GM13977 (cell line): ENCODE results near the gene CABP4.

Experiments used
- DNase-seq: peaks from one replicate; pipeline ENCODE4 v3.0.0; 2012; ENCODE audit warnings: low spot score
- in situ Hi-C: fragments of 300-500 bp; cut with MboI; formaldehyde crosslinking; loops from one replicate; pipeline ENCODE4 v1.12.0; 2022; ENCODE audit warnings: low sequenced_read_pairs, low pct_unique_long_range_greater_than_20kb, mixed read lengths, inconsistent platforms; ENCODE audit not compliant: unreplicated experiment
- TF ChIP-seq, protein P1 (sequence below): IDR thresholded peaks from 2 replicates; pipeline ENCODE4 v1.5.1; 2012; ENCODE audit warnings: mild to moderate bottlenecking, control low read depth; ENCODE audit not compliant: insufficient read depth; ENCODE audit errors: extremely low read depth, missing control alignments

Gene CABP4

DNA sequence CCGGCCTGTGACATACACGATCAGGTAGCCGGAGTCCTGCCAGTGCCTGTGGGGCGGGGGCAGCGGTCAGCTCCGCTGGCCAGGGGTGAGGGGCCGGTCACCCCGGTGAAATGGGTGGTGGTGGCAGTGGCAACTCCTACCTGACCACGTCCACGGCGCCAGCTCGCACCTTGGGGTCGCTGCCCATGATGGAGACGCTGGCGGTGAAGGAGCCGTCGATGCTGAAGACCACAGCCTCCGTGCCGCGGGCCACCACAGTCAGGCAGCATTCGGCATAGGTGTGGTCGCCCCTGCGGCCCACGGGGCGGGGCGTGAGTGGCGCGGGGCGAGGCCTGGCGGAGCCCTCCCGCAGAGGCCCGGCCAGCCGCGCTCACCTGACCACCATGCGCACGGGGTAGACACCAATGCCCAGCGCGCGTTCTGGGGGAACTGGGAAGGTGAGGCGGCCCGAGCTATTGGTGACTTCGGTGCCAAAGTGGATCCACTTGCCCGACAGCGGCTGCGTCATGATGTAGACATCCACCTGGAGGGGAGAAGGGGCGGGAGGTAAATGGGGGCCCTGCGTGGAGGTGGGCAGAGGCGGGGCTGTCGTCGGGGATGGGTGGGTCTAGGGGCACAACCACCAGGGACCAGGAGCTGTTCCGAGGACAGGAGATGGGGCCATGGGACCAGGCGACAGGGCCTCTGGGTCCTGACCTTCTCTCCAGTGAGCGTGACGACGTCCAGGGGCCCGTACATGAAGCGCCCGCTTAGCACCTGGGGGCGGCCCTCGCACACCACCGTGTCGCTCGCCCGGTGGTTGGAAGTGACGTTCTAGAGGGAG, 38.6 kb downstream of the CABP4 start:
- in situ Hi-C loops = no loop called here
- TF ChIP-seq, protein P1, sequence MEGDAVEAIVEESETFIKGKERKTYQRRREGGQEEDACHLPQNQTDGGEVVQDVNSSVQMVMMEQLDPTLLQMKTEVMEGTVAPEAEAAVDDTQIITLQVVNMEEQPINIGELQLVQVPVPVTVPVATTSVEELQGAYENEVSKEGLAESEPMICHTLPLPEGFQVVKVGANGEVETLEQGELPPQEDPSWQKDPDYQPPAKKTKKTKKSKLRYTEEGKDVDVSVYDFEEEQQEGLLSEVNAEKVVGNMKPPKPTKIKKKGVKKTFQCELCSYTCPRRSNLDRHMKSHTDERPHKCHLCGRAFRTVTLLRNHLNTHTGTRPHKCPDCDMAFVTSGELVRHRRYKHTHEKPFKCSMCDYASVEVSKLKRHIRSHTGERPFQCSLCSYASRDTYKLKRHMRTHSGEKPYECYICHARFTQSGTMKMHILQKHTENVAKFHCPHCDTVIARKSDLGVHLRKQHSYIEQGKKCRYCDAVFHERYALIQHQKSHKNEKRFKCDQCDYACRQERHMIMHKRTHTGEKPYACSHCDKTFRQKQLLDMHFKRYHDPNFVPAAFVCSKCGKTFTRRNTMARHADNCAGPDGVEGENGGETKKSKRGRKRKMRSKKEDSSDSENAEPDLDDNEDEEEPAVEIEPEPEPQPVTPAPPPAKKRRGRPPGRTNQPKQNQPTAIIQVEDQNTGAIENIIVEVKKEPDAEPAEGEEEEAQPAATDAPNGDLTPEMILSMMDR = no peak
- no peak for DNase-seq

DNA sequence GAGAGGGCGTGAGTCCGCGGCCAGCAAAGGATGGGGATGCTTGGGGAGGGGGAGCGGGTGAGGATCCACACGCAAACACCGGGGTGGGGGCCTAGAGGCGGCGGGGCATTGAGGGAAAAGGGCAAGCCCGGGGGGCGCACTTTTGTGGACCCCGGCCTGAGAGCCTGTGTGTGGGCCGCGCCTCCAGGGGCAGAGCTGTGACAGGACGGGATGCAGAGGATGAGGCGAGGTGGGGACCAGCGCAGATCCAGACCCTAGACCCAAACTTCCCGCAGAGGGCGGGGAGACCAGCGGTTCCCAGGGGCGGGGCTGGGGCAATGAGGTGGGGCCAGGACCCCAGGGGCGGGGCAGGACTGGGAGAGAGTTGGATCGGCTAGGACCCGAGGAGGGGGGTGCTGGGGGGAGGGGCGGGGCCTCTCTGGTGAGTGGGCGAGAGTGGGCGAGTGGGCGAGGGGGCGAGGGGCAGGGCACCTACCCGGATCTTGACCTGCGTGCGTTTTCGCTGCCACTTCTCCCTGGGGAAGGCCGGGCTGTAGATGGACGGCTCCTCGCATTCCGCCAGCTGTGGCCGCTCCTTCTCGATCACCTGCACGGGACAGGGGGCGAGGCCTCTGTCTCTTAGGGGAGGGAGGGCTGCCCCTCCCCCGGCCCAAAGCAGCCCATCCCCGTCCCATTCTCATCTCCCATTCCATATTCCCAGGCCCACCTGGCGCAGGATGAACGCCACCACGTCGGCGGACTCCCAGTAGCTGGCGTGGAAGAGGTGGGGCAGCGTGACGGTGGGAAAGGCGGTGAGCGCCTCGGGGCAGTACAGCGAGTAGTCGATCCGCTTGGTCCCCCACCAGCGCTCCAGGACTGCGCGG, 39.4 kb downstream of the CABP4 start:
- in situ Hi-C loops = no loop called here
- TF ChIP-seq, protein P1 = no peak
- no peak for DNase-seq

DNA sequence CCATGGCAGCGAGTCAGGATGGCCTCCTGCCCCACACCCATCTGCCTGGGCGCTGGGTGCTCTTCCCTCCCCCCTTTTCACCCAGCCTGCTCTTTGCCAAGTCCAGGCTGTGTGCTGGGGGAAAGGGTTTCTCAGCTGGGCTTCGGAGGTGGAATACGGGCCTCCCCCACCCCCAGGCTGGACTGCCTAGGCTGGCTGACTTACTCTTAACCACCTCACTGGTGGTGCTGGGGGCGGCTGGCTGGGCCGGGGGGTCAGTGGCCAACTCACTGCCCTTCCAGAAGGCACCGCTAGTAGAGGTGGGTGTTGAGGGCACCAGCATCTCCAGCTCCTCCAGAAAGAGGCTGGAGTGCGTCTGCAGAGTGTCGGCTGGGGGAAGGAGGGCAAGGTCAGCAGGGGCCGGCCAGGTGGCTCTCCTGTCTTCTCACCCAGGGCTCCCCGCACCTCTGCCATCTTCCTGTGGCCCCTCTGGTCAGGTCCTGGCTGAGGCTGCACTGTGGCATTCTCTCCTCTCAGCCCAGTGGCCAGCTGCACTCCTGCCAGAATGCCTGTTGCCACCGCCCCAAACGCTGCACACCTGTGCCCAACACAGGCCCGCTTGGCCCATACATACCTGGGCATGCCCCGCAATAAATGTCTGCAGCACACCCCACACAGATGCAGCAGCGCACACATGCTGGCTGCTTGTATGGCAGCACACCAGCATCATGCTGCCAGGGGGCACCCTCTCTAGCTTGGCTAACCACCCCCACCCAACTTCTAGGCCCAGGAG, 40.3 kb downstream of the CABP4 start:
- in situ Hi-C loops = no loop called here
- TF ChIP-seq, protein P1 = no peak
- no peak for DNase-seq

DNA sequence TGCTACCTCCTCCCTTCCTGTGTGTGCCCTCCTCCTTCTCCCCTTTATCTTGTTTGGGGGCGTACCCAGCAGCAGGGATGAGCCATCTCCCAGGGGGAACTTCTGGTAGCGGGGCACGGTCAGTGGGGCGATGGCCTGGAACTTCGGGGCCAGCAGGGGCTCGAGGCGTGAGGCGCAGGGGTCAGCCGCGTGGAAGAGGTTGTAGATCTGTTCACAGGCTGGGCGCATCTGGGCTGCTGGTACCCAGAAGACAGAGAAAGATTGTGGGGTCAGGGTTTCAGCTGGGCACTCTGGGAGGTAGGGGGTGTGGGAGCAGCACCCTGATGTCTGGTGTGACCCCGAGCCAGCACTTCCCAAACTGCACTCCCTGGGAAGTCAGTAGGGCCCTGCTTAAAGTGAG, 41.0 kb downstream of the CABP4 start:
- no peak for DNase-seq
- in situ Hi-C loops = no loop called here

DNA sequence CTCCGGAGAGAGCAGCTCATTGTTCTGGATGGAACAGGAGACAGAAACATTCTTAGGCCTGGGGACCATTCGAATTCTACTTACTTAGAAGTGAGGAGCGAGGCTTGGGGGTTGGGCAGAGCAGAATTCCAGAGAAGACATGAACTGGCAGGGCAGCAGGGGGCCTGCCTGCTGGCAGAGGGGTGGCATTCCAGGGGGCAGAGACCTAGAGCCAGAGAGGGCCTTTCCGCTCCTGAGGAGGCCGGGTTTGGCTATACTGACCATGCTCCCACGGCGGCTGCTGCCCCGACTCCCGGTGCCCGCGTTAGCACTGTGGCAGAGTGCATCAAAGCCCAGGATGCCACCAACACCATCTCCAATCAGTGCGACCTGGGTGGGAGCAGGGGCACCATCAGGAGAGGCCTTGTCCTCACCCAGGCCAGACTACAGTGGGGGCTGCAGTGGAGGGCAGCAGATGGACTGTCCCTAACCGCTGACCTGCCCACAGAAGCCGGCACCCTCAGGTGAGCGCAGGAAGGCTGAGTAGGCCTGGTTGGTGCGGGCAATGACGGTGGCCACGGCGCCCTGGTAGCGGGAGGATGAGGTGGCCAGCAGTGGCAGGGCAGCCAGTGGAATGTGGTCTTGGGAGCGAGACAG, 42.6 kb downstream of the CABP4 start:
- in situ Hi-C loops = no loop called here
- DNase-seq = no peak
- TF ChIP-seq, protein P1 = no peak

More for the DNA sequence above, 41.0 kb downstream of the CABP4 start:
- TF ChIP-seq, protein P1 = no peak

DNA sequence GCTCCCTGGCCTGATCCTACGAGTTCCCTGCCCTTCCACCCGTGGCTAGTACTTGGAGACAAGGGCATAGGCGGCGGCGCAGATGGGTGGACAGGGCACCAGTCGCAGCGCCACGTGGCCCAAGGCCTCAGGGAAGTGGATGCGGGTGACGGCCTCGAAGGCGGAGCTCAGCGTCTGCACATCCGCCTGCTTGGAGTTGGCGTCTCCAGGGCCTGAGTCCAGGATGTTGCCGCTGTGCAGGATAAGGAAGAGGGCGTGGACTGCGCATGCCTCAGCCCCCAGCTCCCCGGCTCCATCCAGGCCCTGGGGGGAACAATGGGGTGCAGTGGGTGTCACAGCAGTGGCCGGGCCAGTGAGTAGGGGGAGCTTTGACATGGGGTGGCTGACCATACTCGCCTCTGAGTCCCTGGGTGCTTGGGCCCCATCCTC, 43.4 kb downstream of the CABP4 start:
- TF ChIP-seq, protein P1 = no peak
- in situ Hi-C loops = no loop called here

More for the DNA sequence above, 43.4 kb downstream of the CABP4 start:
- DNase-seq = no peak
